ENCODE results near the gene ATAD3A.
A peak's percentile ranks its signal among the peaks of the same experiment; 100 is the strongest.
"Not testable (repeated sequence)": the region's sequence is repeated elsewhere in the genome, so short reads cannot be mapped to it uniquely, and the experiment has no call there.

ATAD3A gene

DNA sequence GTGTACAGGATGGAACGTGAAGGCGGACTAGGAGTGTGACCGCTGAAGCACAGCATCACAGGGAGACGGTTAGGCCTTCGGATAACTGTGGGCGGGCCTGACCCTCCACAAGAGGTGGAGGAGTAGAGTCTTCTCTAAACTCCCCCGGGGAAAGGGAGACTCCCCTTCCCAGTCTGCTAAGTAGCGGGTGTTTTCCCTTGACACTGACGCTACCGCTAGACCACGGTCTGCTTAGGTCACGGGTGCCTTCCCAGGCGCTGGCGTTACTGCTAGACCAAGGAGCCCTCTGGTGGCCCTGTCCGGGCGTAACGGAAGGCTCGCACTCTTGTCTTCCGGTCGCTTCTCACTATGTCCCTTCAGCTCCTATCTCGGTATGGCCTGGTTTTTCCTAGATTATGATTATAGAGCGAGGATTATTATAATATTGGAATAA is 6.6 kb upstream of the ATAD3A start:
- H3K9me3 ChIP-seq (ENCODE audit: severe bottlenecking); H3K27me3 ChIP-seq (ENCODE audit: insufficient read depth, poor library complexity, severe bottlenecking); H3K36me3 ChIP-seq (ENCODE audit: low read depth); DNase-seq (ENCODE audit: low spot score); H3K4me3 ChIP-seq (ENCODE audit: severe bottlenecking); H3K4me1 ChIP-seq (ENCODE audit: insufficient read depth, poor library complexity, severe bottlenecking): not testable (repeated sequence)
- ATAC-seq (ENCODE audit: low read depth) = peak; percentile 55
- peak overlapping the region; percentile 31 for H3K27ac ChIP-seq (ENCODE audit: poor library complexity, severe bottlenecking)
- TF ChIP-seq, protein P1, sequence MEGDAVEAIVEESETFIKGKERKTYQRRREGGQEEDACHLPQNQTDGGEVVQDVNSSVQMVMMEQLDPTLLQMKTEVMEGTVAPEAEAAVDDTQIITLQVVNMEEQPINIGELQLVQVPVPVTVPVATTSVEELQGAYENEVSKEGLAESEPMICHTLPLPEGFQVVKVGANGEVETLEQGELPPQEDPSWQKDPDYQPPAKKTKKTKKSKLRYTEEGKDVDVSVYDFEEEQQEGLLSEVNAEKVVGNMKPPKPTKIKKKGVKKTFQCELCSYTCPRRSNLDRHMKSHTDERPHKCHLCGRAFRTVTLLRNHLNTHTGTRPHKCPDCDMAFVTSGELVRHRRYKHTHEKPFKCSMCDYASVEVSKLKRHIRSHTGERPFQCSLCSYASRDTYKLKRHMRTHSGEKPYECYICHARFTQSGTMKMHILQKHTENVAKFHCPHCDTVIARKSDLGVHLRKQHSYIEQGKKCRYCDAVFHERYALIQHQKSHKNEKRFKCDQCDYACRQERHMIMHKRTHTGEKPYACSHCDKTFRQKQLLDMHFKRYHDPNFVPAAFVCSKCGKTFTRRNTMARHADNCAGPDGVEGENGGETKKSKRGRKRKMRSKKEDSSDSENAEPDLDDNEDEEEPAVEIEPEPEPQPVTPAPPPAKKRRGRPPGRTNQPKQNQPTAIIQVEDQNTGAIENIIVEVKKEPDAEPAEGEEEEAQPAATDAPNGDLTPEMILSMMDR (IDR thresholded peaks at IDR 0.05; ENCODE audit: poor library complexity, severe bottlenecking) = peak; percentile 53

DNA sequence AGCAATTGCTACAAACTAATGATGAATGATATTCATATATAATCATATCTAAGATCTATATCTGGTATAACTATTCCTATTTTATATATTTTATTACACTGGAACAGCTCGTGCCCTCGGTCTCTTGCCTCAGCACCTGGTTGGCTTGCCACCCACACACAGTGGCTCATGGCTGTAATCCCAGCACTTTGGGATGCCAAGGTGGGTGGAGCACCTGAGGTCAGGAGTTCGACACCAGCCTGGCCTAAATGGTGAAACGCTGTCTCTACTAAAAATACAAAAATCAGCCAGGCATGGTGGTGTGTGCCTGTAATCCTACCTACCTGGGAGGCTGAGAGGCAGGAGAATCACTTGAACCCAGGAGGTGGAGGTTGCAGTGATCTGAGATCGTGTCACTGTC is 6.2 kb upstream of the ATAD3A start:
- H3K9me3 ChIP-seq (ENCODE audit: severe bottlenecking); H3K4me1 ChIP-seq (ENCODE audit: insufficient read depth, poor library complexity, severe bottlenecking); H3K4me3 ChIP-seq (ENCODE audit: severe bottlenecking); H3K36me3 ChIP-seq (ENCODE audit: low read depth); ATAC-seq (ENCODE audit: low read depth); H3K27me3 ChIP-seq (ENCODE audit: insufficient read depth, poor library complexity, severe bottlenecking); DNase-seq (ENCODE audit: low spot score): not testable (repeated sequence)
- TF ChIP-seq, protein P1 (IDR thresholded peaks at IDR 0.05; ENCODE audit: poor library complexity, severe bottlenecking) = peak; percentile 1
- H3K27ac ChIP-seq (ENCODE audit: poor library complexity, severe bottlenecking) = peak overlapping the region; percentile 31

DNA sequence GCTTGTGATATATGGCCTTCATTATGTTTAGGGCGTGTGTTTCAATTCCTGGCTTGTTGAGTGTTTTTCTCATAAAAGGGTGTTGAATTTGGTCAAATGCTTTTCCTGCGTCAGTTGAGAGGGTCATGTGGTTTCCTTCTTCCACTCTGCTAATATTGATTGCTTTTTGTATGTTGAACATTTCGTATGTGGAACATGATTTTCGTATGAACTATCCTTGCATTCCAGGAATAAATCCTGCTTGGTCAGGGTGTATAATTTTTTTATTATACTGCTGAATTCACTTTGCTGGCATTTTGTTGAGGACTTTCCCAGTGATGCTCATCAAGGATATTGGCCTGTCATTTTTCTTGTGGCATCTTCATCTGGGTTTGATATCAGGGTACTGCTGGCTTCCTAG is 4.7 kb upstream of the ATAD3A start:
- no peak for DNase-seq (ENCODE audit: low spot score)
- no peak for ATAC-seq (ENCODE audit: low read depth)
- no peaks in the 10 kb centered on the region for H3K36me3 ChIP-seq (ENCODE audit: low read depth)
- peaks cover 4% of the 10 kb centered on the region for H3K4me1 ChIP-seq (ENCODE audit: insufficient read depth, poor library complexity, severe bottlenecking)
- H3K27ac ChIP-seq (ENCODE audit: poor library complexity, severe bottlenecking) = no peak overlapping the region
- no peaks in the 10 kb centered on the region for H3K27me3 ChIP-seq (ENCODE audit: insufficient read depth, poor library complexity, severe bottlenecking)
- TF ChIP-seq, protein P1 (IDR thresholded peaks at IDR 0.05; ENCODE audit: poor library complexity, severe bottlenecking) = no peak
- no peak overlapping the region for H3K4me3 ChIP-seq (ENCODE audit: severe bottlenecking)
- H3K9me3 ChIP-seq (ENCODE audit: severe bottlenecking) = no peaks in the 10 kb centered on the region

DNA sequence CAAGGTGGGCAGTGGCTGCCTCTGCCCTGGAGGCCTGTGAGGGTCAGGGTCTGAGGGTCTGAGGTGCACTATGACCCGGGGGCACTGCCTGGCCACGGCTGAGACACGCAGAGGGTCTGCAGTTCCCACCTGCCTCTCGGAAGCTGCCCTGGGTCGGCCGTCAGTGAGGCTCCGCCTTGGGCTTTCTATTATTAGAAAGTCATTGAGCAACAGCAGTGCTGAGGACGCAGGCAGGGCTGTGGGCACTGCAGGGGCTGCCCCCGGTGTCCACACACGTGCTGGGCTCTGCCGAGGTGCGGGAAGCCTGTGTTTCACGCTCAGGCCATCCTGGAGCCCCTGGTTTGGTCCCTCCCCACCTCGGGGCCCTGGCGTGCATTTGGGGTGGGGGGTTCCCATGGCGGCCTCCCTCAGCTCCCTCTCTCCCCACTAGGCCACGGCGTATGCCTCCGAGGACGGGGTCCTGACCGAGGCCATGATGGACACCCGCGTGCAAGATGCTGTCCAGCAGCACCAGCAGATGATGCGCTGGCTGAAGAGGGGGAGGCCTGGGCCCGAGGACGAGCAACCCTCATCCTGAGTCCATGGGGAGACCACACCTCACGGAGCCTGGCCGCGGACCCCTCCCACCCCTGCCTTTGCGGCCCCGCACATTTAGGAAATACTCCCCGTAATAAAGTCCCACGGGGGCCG is 3.0 kb upstream of the ATAD3A start:
- H3K27me3 ChIP-seq (ENCODE audit: insufficient read depth, poor library complexity, severe bottlenecking); ATAC-seq (ENCODE audit: low read depth); H3K27ac ChIP-seq (ENCODE audit: poor library complexity, severe bottlenecking); H3K36me3 ChIP-seq (ENCODE audit: low read depth); DNase-seq (ENCODE audit: low spot score); H3K9me3 ChIP-seq (ENCODE audit: severe bottlenecking); H3K4me1 ChIP-seq (ENCODE audit: insufficient read depth, poor library complexity, severe bottlenecking); H3K4me3 ChIP-seq (ENCODE audit: severe bottlenecking): not testable (repeated sequence)

DNA sequence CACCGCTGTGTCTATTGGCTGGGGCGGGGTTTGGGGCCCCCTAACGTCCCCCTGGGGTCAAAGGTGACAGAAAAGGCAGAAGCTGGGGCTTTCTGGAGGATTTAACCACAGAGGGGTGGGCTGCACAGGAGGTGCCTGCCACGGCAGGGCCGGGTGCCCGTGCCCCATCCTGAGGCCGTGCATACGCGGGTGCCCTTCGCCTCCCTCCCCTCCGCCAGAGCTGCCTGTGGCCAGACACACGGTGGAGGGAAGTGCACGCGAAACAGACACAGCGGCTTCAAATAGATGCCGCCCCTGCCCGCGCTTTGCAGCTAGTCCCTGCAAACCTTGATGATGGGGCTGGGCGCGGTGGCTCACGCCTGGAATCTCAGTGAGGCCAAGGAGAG is 2.5 kb upstream of the ATAD3A start:
- H3K4me3 ChIP-seq (ENCODE audit: severe bottlenecking); H3K36me3 ChIP-seq (ENCODE audit: low read depth); H3K4me1 ChIP-seq (ENCODE audit: insufficient read depth, poor library complexity, severe bottlenecking); H3K27me3 ChIP-seq (ENCODE audit: insufficient read depth, poor library complexity, severe bottlenecking); H3K9me3 ChIP-seq (ENCODE audit: severe bottlenecking); ATAC-seq (ENCODE audit: low read depth); H3K27ac ChIP-seq (ENCODE audit: poor library complexity, severe bottlenecking); DNase-seq (ENCODE audit: low spot score): not testable (repeated sequence)

DNA sequence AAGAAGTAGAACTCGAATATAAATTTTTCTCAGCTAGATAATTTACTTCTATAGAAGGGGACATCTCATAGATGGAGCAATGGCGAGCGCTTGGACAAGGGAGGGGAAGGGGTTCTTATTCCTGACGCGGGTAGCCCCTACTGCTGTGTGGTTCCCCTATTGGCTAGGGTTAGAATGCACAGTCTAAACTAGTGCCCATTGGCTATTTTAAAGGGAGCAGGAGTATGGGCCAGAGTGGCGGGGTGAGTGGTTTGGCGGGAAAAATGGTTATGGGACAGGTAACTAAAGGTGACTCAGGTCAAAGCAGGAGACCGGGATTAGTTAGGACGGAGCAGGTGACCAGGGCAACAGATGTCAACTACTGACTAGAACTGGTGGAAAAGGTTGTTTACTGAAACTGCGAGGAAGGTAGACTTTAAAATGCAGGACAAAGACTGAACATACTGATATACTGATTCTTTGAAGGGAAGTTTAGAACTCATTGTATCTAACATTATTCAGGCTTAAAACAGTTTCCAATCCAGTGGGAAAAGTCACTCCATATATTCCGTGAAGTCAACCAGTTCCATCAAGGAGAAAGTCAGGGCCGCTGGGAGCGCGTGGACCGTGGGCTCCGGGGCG is 940 bp upstream of the ATAD3A start:
- TF ChIP-seq, protein P1 (IDR thresholded peaks at IDR 0.05; ENCODE audit: poor library complexity, severe bottlenecking) = no peak
- peak overlapping the region; percentile 89 for H3K4me3 ChIP-seq (ENCODE audit: severe bottlenecking)
- no peak for DNase-seq (ENCODE audit: low spot score)
- no peaks in the 10 kb centered on the region for H3K27me3 ChIP-seq (ENCODE audit: insufficient read depth, poor library complexity, severe bottlenecking)
- H3K4me1 ChIP-seq (ENCODE audit: insufficient read depth, poor library complexity, severe bottlenecking) = no peaks in the 10 kb centered on the region
- H3K9me3 ChIP-seq (ENCODE audit: severe bottlenecking) = no peaks in the 10 kb centered on the region
- H3K36me3 ChIP-seq (ENCODE audit: low read depth) = peaks cover 14% of the 10 kb centered on the region
- peak; percentile 18; the same call in 1 of the 3 replicates for ATAC-seq (ENCODE audit: low read depth)
- peak overlapping the region; percentile 86 for H3K27ac ChIP-seq (ENCODE audit: poor library complexity, severe bottlenecking)

DNA sequence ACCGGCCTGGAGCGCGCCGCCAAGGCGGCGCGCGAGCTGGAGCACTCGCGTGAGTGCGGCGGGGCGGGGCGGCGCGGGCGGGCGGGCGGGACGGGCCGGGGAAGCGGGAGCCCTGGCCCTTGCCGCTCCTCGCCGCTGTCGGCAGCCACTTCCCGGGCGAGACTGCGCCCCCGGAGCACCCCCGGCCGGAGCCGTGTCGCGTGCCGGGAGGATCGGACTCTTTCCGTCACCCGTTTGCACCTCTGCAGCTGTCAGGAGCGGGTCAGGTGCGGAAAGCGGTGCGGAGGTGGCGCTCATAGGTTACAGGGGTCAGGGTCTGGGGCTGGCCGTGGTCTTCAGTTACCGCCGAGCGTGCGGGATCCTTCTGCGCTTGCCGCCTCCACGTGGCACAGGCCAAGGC is 463 bp downstream of the ATAD3A start:
- Histone ChIP-seq H3K36me3 (ENCODE audit: low read depth) (peaks cover 25% of the 10 kb centered on the region), H3K27ac (ENCODE audit: poor library complexity, severe bottlenecking) (peak overlapping the region; percentile 86), H3K4me3 (ENCODE audit: severe bottlenecking) (peak overlapping the region; percentile 89)
- ATAC-seq (ENCODE audit: low read depth) = peak; percentile 15; the same call in 2 of the 3 replicates
- not testable (repeated sequence) for DNase-seq (ENCODE audit: low spot score); H3K4me1 ChIP-seq (ENCODE audit: insufficient read depth, poor library complexity, severe bottlenecking); H3K27me3 ChIP-seq (ENCODE audit: insufficient read depth, poor library complexity, severe bottlenecking); H3K9me3 ChIP-seq (ENCODE audit: severe bottlenecking)

DNA sequence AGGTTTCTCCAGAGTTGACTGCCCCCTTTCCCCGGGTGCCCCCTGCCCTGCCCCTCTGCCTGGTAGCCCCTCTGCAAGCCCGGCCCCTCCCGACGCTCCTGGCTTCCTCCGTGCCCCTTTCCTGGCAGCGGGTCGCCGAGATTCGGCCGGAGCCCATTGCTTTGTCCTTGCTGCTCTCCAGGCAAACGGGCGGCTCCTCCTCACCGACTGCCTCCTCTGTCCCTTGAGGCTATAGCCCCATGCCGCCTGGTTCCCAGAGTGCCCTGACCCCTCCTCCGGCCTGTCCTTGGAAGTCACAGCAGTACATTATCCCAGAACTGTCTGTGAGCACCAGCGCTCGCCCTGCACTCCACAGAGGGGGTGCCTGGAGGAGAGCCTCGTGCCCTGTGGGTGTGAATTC is 1.7 kb downstream of the ATAD3A start:
- not testable (repeated sequence) for H3K4me3 ChIP-seq (ENCODE audit: severe bottlenecking); ATAC-seq (ENCODE audit: low read depth); DNase-seq (ENCODE audit: low spot score); H3K4me1 ChIP-seq (ENCODE audit: insufficient read depth, poor library complexity, severe bottlenecking); H3K27me3 ChIP-seq (ENCODE audit: insufficient read depth, poor library complexity, severe bottlenecking); H3K9me3 ChIP-seq (ENCODE audit: severe bottlenecking)
- H3K27ac ChIP-seq (ENCODE audit: poor library complexity, severe bottlenecking) = peak overlapping the region; percentile 86
- H3K36me3 ChIP-seq (ENCODE audit: low read depth) = peaks cover 32% of the 10 kb centered on the region
